Stimulated activated CD8-positive, alpha-beta memory T cell treated with anti-CD3 and anti-CD28 coated beads, Interleukin-2, amount 100 ng/mL, for 1 hour (primary cell): ENCODE results near the gene TXK.

Experiments used
- DNase-seq, 2 donors: peaks; one replicate each; pipeline ENCODE4 v3.0.0-alpha.2; 2020; ENCODE audit warnings: low read depth in 2 of 2

TXK gene

DNA sequence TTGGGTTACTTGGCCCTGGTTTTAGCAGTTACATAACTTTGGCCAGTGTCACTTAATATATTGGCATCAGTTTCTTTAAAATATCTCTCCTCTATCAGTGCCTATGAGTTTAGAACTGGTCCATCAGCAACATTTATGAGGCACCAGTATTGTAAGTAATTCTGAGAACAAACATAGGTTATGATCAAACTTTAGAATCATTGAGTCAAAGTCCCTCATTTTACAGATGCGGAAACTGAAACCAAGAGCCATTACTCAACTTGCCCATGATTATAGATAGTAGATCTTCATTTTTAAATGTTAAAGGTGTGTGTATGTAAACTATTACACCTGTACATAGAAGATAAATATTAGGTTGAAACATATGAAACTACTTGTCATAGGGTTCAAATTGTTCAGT is 113.0 kb downstream of the TXK start:
- DNase-seq = no peak

GRCh38 chr4:48018112-48018511 is 115.9 kb downstream of the TXK start:
- no peak for DNase-seq

GRCh38 chr4:48017108-48017571 is 116.9 kb downstream of the TXK start:
- no peak for DNase-seq
